ENCODE data around the gene CCL27.

DNA sequence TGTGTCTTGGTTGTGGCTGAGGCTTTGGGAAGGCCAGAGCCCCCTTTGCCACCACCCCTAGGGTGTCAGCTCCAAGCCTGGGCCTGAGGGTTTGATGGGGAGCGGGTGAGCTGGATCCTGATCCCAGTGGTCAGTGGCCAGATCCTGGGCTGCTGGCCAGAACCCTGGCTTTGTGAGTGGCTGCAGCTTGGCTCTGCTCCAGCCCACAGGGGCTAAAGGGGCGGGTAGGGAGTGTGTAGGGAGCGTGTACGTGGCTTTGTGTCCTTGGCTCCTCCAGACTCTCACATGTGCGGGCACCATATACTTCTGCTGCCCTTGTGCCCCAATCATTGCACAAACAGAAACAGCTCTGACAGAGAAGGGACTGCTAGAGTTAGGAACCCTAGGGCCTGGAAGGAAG is 11.6 kb downstream of the CCL27 start:
- TF ChIP-seq GATA3 (IDR thresholded peaks at IDR 0.05; ENCODE audit: low read depth, low read length) = no peak
- TF ChIP-seq GATA2 (IDR thresholded peaks at IDR 0.05; ENCODE audit: low read depth, low read length) = no peak
